HG02763 (cell line): Measurements from ENCODE around the gene AOAH.

Experiments used
- ATAC-seq: cut with Tn5 transposase; IDR thresholded peaks from one replicate; pipeline ENCODE4 v1.9.1; 2021; ENCODE audit warnings: mild to moderate bottlenecking, moderate library complexity; ENCODE audit not compliant: unreplicated experiment

AOAH gene

GRCh38 chr7:36635091-36635490 is 89.2 kb downstream of the AOAH start:
- ATAC-seq = no peak

- no peak for ATAC-seq
Measured at GRCh38 chr7:36633377-36633776, 90.9 kb downstream of the AOAH start.

GRCh38 chr7:36630112-36630650 is 94.1 kb downstream of the AOAH start:
- no peak for ATAC-seq

GRCh38 chr7:36629351-36629750 is 94.9 kb downstream of the AOAH start:
- ATAC-seq = no peak

GRCh38 chr7:36627836-36628235 is 96.5 kb downstream of the AOAH start:
- no peak for ATAC-seq

- ATAC-seq = no peak
Measured at GRCh38 chr7:36626111-36626510, 98.2 kb downstream of the AOAH start.

- no peak for ATAC-seq
Measured at GRCh38 chr7:36625247-36625646, 99.0 kb downstream of the AOAH start.

GRCh38 chr7:36623247-36623646 is 101.0 kb downstream of the AOAH start:
- no peak for ATAC-seq

GRCh38 chr7:36621396-36621795 is 102.9 kb downstream of the AOAH start:
- no peak for ATAC-seq

- ATAC-seq = no peak
Measured at GRCh38 chr7:36620166-36620708, 104.1 kb downstream of the AOAH start.

GRCh38 chr7:36617408-36617807 is 106.9 kb downstream of the AOAH start:
- no peak for ATAC-seq

GRCh38 chr7:36615852-36616540 is 108.3 kb downstream of the AOAH start:
- no peak for ATAC-seq

- ATAC-seq = no peak
Measured at GRCh38 chr7:36614959-36615358, 109.3 kb downstream of the AOAH start.

GRCh38 chr7:36613031-36613614 is 111.2 kb downstream of the AOAH start:
- no peak for ATAC-seq

GRCh38 chr7:36611703-36612102 is 112.6 kb downstream of the AOAH start:
- no peak for ATAC-seq

GRCh38 chr7:36607721-36608095 is 116.6 kb downstream of the AOAH start:
- no peak for ATAC-seq

- ATAC-seq = no peak
Measured at GRCh38 chr7:36606976-36607720, 117.1 kb downstream of the AOAH start.

GRCh38 chr7:36606153-36606975 is 117.9 kb downstream of the AOAH start:
- ATAC-seq = no peak

GRCh38 chr7:36605261-36606051 is 118.8 kb downstream of the AOAH start:
- no peak for ATAC-seq

GRCh38 chr7:36604806-36605205 is 119.5 kb downstream of the AOAH start:
- no peak for ATAC-seq
